ENCODE data around the gene DNALI1. TPM values are rescaled to one million over a fixed set of nuclear protein-coding genes. Genes with fewer than 3 reads are reported as not detected.
"Not testable (repeated sequence)": the region's sequence is repeated elsewhere in the genome, so short reads cannot be mapped to it uniquely, and the experiment has no call there.

The DNALI1 gene
- total RNA-seq, 1 donor from 2014 or later: not detected

GRCh38 chr1:37515185-37516034 lies 41.3 kb upstream of the DNALI1 start:
- Mint-ChIP-seq H3K4me3 (peak overlapping the region; percentile 94), H3K27me3 (no peaks in the 10 kb centered on the region), H3K36me3 (ENCODE audit: low read depth) (peaks cover 18% of the 10 kb centered on the region), H3K4me1 (peaks cover 43% of the 10 kb centered on the region), H3K27ac (peak overlapping the region; percentile 98), H3K9me3 (no peaks in the 10 kb centered on the region)
- ATAC-seq (ENCODE audit: low read depth): no peak
- TF ChIP-seq CTCF (IDR thresholded peaks at IDR 0.05): no peak
- no peak for DNase-seq
- POLR2A ChIA-PET: interaction anchor here (0.6 to 2.2 kb wide), 14 partner anchors 9 to 1210 kb away, joined by 3 to 42 read pairs (median 7); partner anchors contain the start of genes CDCA8, GNL2, MRPS15 and SNIP1
- CTCF ChIA-PET: interaction anchor here (0.7 to 2.0 kb wide), 8 partner anchors 20 to 166 kb away, joined by 3 to 11 read pairs (median 5); partner anchors contain the start of gene SNIP1
- intact Hi-C loops (cut with micrococcal nuclease): no loop called here

- CTCF ChIA-PET: no interaction called here
- TF ChIP-seq CTCF (IDR thresholded peaks at IDR 0.05): no peak
- DNase-seq (no peak), ATAC-seq (ENCODE audit: low read depth) (no peak)
- intact Hi-C loops (cut with micrococcal nuclease): no loop called here
- Mint-ChIP-seq H3K27ac (no peak overlapping the region), H3K27me3 (no peaks in the 10 kb centered on the region), H3K36me3 (ENCODE audit: low read depth) (peaks cover 7% of the 10 kb centered on the region), H3K4me3 (peak overlapping the region; percentile 11), H3K9me3 (no peaks in the 10 kb centered on the region), H3K4me1 (peaks cover 35% of the 10 kb centered on the region)
- POLR2A ChIA-PET: no interaction called here
Observed at GRCh38 chr1:37517569-37517968, 39.2 kb upstream of the DNALI1 start.

GRCh38 chr1:37518241-37518640 lies 38.5 kb upstream of the DNALI1 start:
- peaks cover 31% of the 10 kb centered on the region for H3K4me1 Mint-ChIP-seq
- H3K27ac Mint-ChIP-seq; DNase-seq; H3K4me3 Mint-ChIP-seq; CTCF ChIA-PET; ATAC-seq (ENCODE audit: low read depth); H3K9me3 Mint-ChIP-seq; intact Hi-C loops (cut with micrococcal nuclease); H3K36me3 Mint-ChIP-seq (ENCODE audit: low read depth); H3K27me3 Mint-ChIP-seq; POLR2A ChIA-PET: not testable (repeated sequence)

GRCh38 chr1:37518929-37519328 lies 37.8 kb upstream of the DNALI1 start:
- DNase-seq; intact Hi-C loops (cut with micrococcal nuclease); H3K36me3 Mint-ChIP-seq (ENCODE audit: low read depth); H3K9me3 Mint-ChIP-seq; ATAC-seq (ENCODE audit: low read depth); H3K27me3 Mint-ChIP-seq; CTCF ChIA-PET: not testable (repeated sequence)
- H3K4me1 Mint-ChIP-seq: peaks cover 25% of the 10 kb centered on the region
- H3K27ac Mint-ChIP-seq: peak overlapping the region; percentile 74
- POLR2A ChIA-PET: interaction anchor here (0.6 kb wide), 2 partner anchors 39 to 1581 kb away, joined by 4 read pairs; no protein-coding TSS in a partner anchor
- H3K4me3 Mint-ChIP-seq: peak overlapping the region; percentile 79

- H3K4me1 Mint-ChIP-seq: peaks cover 23% of the 10 kb centered on the region
Observed at GRCh38 chr1:37519613-37520012, 37.1 kb upstream of the DNALI1 start.

GRCh38 chr1:37529888-37530287 lies 26.9 kb upstream of the DNALI1 start:
- POLR2A ChIA-PET; H3K27ac Mint-ChIP-seq; H3K27me3 Mint-ChIP-seq; DNase-seq; ATAC-seq (ENCODE audit: low read depth); CTCF ChIA-PET; H3K9me3 Mint-ChIP-seq; H3K4me3 Mint-ChIP-seq; intact Hi-C loops (cut with micrococcal nuclease); H3K4me1 Mint-ChIP-seq: not testable (repeated sequence)
- H3K36me3 Mint-ChIP-seq (ENCODE audit: low read depth): peaks cover 12% of the 10 kb centered on the region

More at GRCh38 chr1:37519613-37520012, 37.1 kb upstream of the DNALI1 start:
- Mint-ChIP-seq H3K4me3 (peak overlapping the region; percentile 79), H3K36me3 (ENCODE audit: low read depth) (no peaks in the 10 kb centered on the region), H3K27me3 (no peaks in the 10 kb centered on the region), H3K27ac (peak overlapping the region; percentile 74), H3K9me3 (no peaks in the 10 kb centered on the region)
- POLR2A ChIA-PET: interaction anchor here (0.6 kb wide), 2 partner anchors 40 to 1582 kb away, joined by 4 read pairs; no protein-coding TSS in a partner anchor
- DNase-seq (no peak), ATAC-seq (ENCODE audit: low read depth) (no peak)
- intact Hi-C loops (cut with micrococcal nuclease): no loop called here
- CTCF ChIA-PET: no interaction called here
- TF ChIP-seq CTCF (IDR thresholded peaks at IDR 0.05): no peak

GRCh38 chr1:37532418-37533156 lies 24.2 kb upstream of the DNALI1 start:
- CTCF ChIA-PET; H3K27ac Mint-ChIP-seq; intact Hi-C loops (cut with micrococcal nuclease); H3K4me3 Mint-ChIP-seq; H3K27me3 Mint-ChIP-seq; DNase-seq; H3K4me1 Mint-ChIP-seq; H3K9me3 Mint-ChIP-seq; ATAC-seq (ENCODE audit: low read depth): not testable (repeated sequence)
- POLR2A ChIA-PET: interaction anchor here (0.5 kb wide), 1 partner anchor 17 kb away, joined by 3 read pairs; no protein-coding TSS in a partner anchor
- peaks cover 35% of the 10 kb centered on the region for H3K36me3 Mint-ChIP-seq (ENCODE audit: low read depth)

All from activated B cell treated with CpG ODN at 0.5 μM for 24 hours (primary cell).